Activated naive CD4-positive, alpha-beta T cell treated with anti-CD3 and anti-CD28 coated beads for 36 hours (primary cell): ENCODE measurements around the gene RBM44. TPM values are rescaled to one million over a fixed set of nuclear protein-coding genes. Genes with fewer than 3 reads are reported as not detected.

ENCODE experiments used
- CTCF ChIA-PET: fragments of 350-600 bp; sonication (Branson Sonifier 250); formaldehyde crosslinking; loops from one replicate; lab custom pipeline; 2021; ENCODE audit warnings: antibody characterized with exemption; lab: Charles Lee
- DNase-seq: peaks from one replicate; pipeline ENCODE4 v3.0.0-alpha.2; 2020
- H3K27ac Mint-ChIP-seq: one replicate; pipeline ENCODE4 v1.8.0; 2021; ENCODE audit warnings: mild to moderate bottlenecking, mixed read lengths
- H3K27me3 Mint-ChIP-seq: one replicate; pipeline ENCODE4 v1.8.0; 2021; ENCODE audit warnings: low read depth, mixed read lengths
- H3K36me3 Mint-ChIP-seq: one replicate; pipeline ENCODE4 v1.8.0; 2021; ENCODE audit warnings: low read depth, mixed read lengths
- H3K4me1 Mint-ChIP-seq: one replicate; pipeline ENCODE4 v1.8.0; 2021; ENCODE audit warnings: low read depth, mixed read lengths
- H3K4me3 Mint-ChIP-seq: one replicate; pipeline ENCODE4 v1.8.0; 2021; ENCODE audit warnings: mild to moderate bottlenecking, moderate library complexity, mixed read lengths
- H3K9me3 Mint-ChIP-seq: one replicate; pipeline ENCODE4 v1.8.0; 2021; ENCODE audit warnings: mixed read lengths
- intact Hi-C: fragments of 100-400 bp; cut with micrococcal nuclease; formaldehyde crosslinking; loops from one replicate; pipeline ENCODE4 v1.15.1; 2023
- total RNA-seq, 2 experiments: library from RNA; stranded (reverse); gene quantifications; one replicate each; pipeline ENCODE4 v1.2.3, GENCODE V29; 2021

The RBM44 gene
- total RNA-seq, 2 experiments from 2014 or later = 0.52 to 0.84 TPM

GRCh38 chr2:237876532-237876931 is 78.0 kb downstream of the RBM44 start:
- peaks cover 2% of the 10 kb centered on the region for H3K27me3 Mint-ChIP-seq
- CTCF ChIA-PET = no interaction called here
- no peaks in the 10 kb centered on the region for H3K36me3 Mint-ChIP-seq
- no peak overlapping the region for H3K27ac Mint-ChIP-seq
- H3K9me3 Mint-ChIP-seq = no peaks in the 10 kb centered on the region
- intact Hi-C loops = no loop called here
- no peak for DNase-seq
- H3K4me3 Mint-ChIP-seq = no peak overlapping the region
- H3K4me1 Mint-ChIP-seq = peaks cover 11% of the 10 kb centered on the region

GRCh38 chr2:237876951-237877491 is 78.4 kb downstream of the RBM44 start:
- Mint-ChIP-seq H3K36me3 (no peaks in the 10 kb centered on the region), H3K4me1 (peaks cover 11% of the 10 kb centered on the region), H3K9me3 (no peaks in the 10 kb centered on the region), H3K4me3 (no peak overlapping the region), H3K27me3 (no peaks in the 10 kb centered on the region), H3K27ac (no peak overlapping the region)
- DNase-seq = no peak
- intact Hi-C loops = no loop called here
- CTCF ChIA-PET = no interaction called here

GRCh38 chr2:237877576-237878307 is 79.2 kb downstream of the RBM44 start:
- no peak for DNase-seq
- CTCF ChIA-PET = no interaction called here
- intact Hi-C loops = no loop called here
- Mint-ChIP-seq H3K27ac (no peak overlapping the region), H3K27me3 (no peaks in the 10 kb centered on the region), H3K9me3 (no peaks in the 10 kb centered on the region), H3K4me3 (no peak overlapping the region), H3K4me1 (peaks cover 11% of the 10 kb centered on the region), H3K36me3 (no peaks in the 10 kb centered on the region)

- H3K4me3 Mint-ChIP-seq = no peak overlapping the region
- H3K4me1 Mint-ChIP-seq = peaks cover 8% of the 10 kb centered on the region
- H3K36me3 Mint-ChIP-seq = no peaks in the 10 kb centered on the region
- intact Hi-C loops = no loop called here
- no peaks in the 10 kb centered on the region for H3K9me3 Mint-ChIP-seq
- no peak overlapping the region for H3K27ac Mint-ChIP-seq
- no peaks in the 10 kb centered on the region for H3K27me3 Mint-ChIP-seq
- CTCF ChIA-PET = no interaction called here
- no peak for DNase-seq
These were observed 79.9 kb downstream of the RBM44 start for GRCh38 chr2:237878321-237879057.

- intact Hi-C loops = no loop called here
- Mint-ChIP-seq H3K9me3 (no peaks in the 10 kb centered on the region), H3K36me3 (no peaks in the 10 kb centered on the region), H3K27ac (no peak overlapping the region), H3K27me3 (no peaks in the 10 kb centered on the region), H3K4me3 (no peak overlapping the region), H3K4me1 (peaks cover 3% of the 10 kb centered on the region)
- DNase-seq = no peak
- CTCF ChIA-PET = no interaction called here
These were observed 80.5 kb downstream of the RBM44 start for GRCh38 chr2:237879058-237879430.

- no peak for DNase-seq
- Mint-ChIP-seq H3K36me3 (no peaks in the 10 kb centered on the region), H3K9me3 (no peaks in the 10 kb centered on the region), H3K27ac (no peak overlapping the region), H3K27me3 (no peaks in the 10 kb centered on the region), H3K4me1 (no peaks in the 10 kb centered on the region), H3K4me3 (no peak overlapping the region)
- intact Hi-C loops = no loop called here
- CTCF ChIA-PET = interaction anchor here (0.5 kb wide), 1 partner anchor 182 kb away, joined by 6 read pairs; no protein-coding TSS in a partner anchor
These were observed 81.5 kb downstream of the RBM44 start for GRCh38 chr2:237879991-237880560.

GRCh38 chr2:237882510-237883481 is 84.2 kb downstream of the RBM44 start:
- CTCF ChIA-PET = no interaction called here
- Mint-ChIP-seq H3K36me3 (no peaks in the 10 kb centered on the region), H3K9me3 (no peaks in the 10 kb centered on the region), H3K27ac (no peak overlapping the region), H3K4me3 (no peak overlapping the region), H3K27me3 (no peaks in the 10 kb centered on the region), H3K4me1 (no peaks in the 10 kb centered on the region)
- DNase-seq = no peak
- intact Hi-C loops = no loop called here

GRCh38 chr2:237883951-237884446 is 85.4 kb downstream of the RBM44 start:
- no peaks in the 10 kb centered on the region for H3K27me3 Mint-ChIP-seq
- intact Hi-C loops = no loop called here
- DNase-seq = no peak
- no peaks in the 10 kb centered on the region for H3K36me3 Mint-ChIP-seq
- H3K9me3 Mint-ChIP-seq = no peaks in the 10 kb centered on the region
- CTCF ChIA-PET = no interaction called here
- no peak overlapping the region for H3K27ac Mint-ChIP-seq
- no peaks in the 10 kb centered on the region for H3K4me1 Mint-ChIP-seq
- no peak overlapping the region for H3K4me3 Mint-ChIP-seq

GRCh38 chr2:237884681-237885080 is 86.1 kb downstream of the RBM44 start:
- CTCF ChIA-PET = no interaction called here
- H3K27me3 Mint-ChIP-seq = no peaks in the 10 kb centered on the region
- H3K36me3 Mint-ChIP-seq = no peaks in the 10 kb centered on the region
- H3K27ac Mint-ChIP-seq = no peak overlapping the region
- no peak for DNase-seq
- intact Hi-C loops = no loop called here
- no peaks in the 10 kb centered on the region for H3K9me3 Mint-ChIP-seq
- no peak overlapping the region for H3K4me3 Mint-ChIP-seq
- H3K4me1 Mint-ChIP-seq = no peaks in the 10 kb centered on the region

GRCh38 chr2:237885111-237885930 is 86.7 kb downstream of the RBM44 start:
- H3K27ac Mint-ChIP-seq = no peak overlapping the region
- CTCF ChIA-PET = no interaction called here
- H3K4me3 Mint-ChIP-seq = no peak overlapping the region
- H3K27me3 Mint-ChIP-seq = no peaks in the 10 kb centered on the region
- intact Hi-C loops = no loop called here
- no peaks in the 10 kb centered on the region for H3K9me3 Mint-ChIP-seq
- DNase-seq = no peak
- H3K4me1 Mint-ChIP-seq = no peaks in the 10 kb centered on the region
- no peaks in the 10 kb centered on the region for H3K36me3 Mint-ChIP-seq
